HPDE6-E6E7 (cell line): ENCODE data around the gene TSPAN5.
A peak's percentile ranks its signal among the peaks of the same experiment; 100 is the strongest.

Experiments
- DNase-seq: peaks from one replicate; pipeline ENCODE4 v3.0.0; 2011; ENCODE audit warnings: missing footprints; ENCODE audit errors: extremely low spot score

Gene TSPAN5

DNA sequence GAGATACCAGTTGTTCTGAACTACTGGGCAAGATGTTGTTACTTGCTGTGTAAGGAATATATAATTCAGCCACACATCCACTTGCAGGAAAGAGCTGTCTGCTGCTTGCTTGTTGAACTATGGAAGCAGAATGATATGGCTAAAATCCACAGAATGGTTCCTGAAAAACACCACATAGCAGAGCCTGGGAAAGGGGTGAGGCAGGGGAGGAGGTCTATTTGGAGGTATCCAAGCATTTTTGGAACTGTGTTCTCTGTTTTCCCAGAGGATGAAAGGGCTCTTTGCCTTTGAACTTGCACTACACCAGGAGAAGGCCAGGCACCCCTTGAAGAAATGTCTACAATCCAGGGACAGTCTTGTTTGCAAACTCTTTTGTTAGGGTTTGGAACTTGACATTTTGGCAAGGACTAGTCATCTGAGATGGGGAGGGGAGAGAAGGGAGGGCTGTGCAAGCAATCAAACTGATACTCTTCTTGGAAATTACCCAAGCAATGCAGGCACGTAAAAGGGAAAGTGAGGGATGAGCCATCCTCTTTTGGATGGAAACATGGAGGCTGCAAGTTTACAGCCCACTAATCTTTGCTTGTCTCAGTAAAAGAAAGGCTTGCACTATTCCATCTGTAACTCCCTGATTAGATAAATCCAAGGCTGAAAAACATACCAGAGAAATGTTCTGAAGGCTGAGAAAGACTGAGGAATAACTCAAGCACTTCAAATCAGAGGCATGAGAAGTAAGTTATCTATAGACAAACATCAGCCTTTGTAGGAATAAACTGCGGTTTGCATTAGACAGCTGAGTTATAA is 141.0 kb downstream of the TSPAN5 start:
- DNase-seq: no peak

DNA sequence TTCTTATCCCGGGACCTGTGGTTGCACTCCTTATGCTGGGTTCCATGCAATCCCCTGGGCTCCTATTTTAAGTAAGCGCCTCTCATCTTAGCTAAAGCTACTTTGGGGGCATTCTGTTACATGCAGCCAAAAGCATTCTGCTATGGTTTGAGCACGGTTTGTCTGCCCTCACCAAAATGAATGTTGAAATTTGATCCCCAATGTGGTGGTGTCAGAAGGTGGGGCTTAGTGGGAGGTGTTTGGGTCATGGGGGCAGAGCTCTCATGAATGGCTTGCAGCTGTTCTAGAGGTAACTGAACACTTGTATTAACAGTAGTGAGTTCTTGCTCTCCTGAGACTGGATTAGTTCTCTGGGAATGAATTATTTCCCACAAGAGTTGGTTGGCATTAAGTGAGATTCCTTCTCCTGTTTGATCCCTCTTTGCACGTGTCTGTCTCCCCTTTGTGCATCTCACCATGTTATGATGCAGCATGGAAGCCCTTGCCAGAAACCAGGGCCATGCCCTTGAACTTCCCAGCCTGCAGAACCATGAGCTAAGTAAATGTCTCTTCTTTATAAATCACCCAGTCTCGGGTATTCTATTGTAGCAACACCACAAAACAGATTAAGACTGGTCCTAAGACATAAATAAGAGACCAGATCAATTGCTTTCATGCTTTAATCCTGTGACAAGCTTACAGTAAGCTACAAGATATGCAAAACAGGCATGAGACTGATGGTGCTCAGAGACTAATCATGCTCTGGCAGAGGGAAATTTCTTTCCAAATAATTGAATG is 141.8 kb downstream of the TSPAN5 start:
- DNase-seq: no peak

DNA sequence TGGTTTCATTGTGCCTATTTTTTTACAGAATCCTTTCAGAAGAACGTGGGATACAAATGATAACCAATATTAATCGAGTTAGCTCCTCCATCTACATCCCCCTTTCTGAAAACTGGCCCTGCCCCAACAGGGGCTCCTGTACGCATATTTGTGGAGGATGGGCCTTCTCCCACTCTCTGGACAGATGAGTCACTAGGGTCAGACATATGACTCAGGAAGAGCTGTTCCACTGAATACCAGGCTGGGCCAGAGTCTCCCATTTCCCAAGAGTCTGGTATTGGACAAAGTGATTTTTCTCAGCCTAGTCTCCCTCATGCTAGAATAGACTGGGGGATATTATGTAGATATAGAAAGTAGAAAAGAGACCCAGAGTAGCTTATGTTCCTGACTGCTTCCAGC is 142.4 kb downstream of the TSPAN5 start:
- peak; percentile 60 for DNase-seq

DNA sequence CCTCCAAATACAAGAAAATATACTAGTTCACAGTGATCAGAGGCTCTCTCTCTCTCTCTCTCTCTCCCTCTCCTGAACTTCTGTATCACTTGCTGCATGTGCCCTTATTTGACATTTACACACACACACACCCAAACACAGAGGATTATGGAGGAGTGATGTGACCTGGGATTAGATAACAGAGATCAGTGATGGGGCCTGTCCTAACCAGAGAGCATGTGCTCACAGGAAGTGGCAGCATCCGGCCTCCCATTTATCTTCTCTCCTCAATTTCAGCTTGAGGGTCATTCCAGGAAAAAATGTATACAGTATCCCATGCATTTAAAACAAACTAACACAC is 143.0 kb downstream of the TSPAN5 start:
- DNase-seq: no peak

DNA sequence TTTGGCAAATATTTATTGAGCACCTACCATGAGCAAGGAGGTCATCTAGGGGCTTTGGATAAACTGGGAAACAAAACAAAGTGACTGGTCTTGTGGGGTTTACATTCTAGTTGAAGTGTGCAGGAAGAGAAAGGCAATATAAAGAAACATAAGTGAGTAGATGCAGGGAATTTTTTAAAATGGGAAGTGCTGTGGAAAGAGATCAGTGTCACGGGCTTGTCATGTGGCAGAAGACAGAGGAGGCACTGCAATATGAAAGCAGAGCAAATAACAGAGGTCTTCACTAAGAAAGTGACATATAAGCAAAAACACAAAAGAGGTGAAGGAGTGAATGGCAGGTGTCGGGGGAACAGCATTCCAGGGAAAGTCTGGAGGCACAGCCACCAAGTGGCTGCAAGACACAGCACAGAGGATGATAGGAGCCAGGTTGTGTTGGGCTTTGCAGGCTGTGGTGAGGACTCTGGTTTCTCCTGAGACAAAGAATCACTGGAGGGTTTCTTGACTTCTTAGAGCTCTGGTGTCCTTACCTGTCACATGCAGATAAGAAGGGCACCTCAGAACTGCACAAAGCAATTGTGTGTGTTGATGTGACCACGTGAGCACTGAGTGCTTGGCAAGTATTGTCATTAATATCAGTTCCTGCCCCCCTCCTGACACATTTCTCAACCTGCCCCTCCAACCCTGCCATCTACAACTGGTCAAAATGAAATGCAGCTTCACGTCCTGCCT is 143.5 kb downstream of the TSPAN5 start:
- DNase-seq: no peak

DNA sequence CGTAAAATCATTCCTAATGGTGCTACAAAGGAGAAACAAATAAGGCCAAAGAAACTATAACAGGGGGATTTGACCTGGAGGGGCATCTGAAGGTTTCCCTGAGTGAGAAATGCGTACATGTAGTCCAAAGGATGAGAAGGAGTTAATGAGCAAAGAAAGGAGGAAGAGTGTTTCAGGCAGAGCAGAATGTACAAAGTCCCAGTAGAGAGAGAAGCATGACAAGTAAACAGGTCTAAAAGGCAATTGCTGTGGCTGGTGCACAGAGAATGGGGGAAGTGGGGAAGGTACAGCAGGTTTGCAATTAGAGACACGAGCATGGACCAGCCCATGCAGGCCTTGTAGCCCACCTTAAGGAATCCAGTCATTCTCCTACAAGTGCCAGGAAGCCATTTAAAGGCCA is 145.5 kb downstream of the TSPAN5 start:
- no peak for DNase-seq

DNA sequence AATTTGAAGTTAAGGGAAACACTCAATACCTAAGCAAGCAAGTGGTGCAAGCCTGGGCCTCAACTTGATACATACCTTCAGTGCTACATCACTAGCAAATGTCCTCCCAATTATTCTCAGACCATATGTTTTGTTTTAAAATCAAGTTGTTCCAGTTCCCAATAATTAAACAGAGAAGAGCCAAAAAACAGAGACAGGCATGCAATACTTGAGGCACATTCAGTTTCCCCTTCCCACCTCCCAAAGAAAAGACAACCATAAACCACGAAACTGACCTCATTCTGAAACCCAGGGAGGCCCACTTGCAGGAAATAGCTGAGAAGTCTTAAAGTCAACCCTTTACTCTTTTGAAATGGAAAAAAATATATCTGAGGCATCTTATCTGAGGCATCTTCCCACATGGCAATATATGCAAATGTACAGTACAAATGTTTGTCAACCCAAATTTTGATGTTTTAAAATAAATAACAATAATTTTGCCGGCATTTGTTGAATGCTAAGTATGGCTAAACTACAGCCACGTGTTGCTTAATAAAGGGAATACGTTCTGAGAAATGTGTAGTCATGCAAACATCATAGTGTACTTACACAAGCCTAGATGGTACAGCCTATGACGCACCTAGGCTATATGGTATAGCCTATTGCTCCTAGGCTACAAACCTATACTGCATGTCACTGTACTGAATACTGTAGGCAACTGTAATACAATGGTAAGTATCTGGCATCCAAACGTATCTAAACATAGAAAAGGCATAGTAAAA is 147.5 kb downstream of the TSPAN5 start:
- no peak for DNase-seq

DNA sequence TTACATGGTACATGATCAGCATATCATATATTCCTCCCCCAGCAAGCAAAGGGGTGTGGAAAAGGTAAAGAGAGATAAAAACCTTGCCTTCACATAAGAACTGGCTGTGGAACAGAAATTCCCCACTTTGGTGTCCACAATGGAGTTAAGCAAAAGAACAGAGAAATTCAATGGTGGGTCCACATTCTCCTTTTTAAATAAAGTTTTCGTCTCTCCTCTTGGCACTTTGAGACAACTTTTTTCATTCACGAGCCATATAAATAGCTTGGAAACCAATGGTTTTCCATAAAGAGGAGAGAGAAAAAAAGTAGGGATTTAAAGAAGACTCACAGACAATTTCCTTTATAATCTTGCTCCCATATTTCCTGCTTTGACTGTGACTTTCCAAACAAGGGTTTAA is 148.1 kb downstream of the TSPAN5 start:
- no peak for DNase-seq

DNA sequence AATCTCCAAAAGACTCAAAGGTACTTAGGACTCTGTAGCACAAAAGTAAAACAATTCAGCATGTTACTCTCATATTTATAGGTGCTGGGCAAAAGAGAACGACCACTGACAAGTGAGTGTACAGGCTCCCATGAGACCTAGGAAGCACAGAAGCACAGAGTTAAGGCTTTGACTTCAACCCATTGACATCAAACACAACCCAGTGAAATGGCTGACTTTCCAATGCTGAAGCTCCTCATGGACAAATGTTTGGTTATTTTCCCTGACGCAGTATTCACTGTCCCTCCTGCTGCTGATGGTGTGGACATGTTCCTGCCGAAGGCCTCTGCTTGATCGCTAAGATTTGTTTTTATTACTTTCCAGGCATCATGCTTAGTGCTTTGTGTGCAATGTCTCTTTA is 148.7 kb downstream of the TSPAN5 start:
- DNase-seq: no peak

DNA sequence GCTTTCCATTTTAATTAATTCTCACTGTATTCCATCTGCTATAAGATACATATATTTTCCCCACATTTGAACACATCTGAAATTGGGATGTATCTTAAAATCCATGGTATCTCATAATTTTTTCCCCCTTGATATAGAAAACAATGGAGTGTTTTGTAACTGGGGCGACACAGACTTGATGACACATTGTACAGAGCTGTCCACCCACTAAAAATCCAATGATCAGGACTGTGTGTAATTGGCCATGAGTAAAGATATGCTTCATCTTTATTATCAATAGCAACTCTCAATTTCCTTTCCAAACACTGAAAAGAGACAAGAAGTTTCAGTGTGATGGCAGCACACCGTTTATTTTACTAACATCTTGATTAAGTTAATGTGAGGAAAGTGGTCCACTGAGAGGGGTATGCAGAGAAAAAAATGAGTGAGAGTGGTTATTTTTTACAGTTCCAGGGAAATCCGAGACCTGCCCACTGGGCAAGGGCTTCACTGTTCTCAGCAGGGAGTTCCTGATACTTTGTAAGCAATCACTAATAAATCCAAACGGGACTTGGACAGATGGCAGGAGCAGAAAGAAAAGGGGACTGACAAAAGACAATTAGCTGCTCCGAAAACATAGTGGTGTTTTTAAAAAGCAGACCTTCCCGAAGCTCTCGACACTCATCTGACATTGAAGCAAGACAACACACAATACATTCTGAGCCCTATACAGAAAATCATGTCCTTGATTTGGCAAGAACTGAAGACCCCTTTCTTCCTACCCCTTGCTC is 149.4 kb downstream of the TSPAN5 start:
- no peak for DNase-seq

DNA sequence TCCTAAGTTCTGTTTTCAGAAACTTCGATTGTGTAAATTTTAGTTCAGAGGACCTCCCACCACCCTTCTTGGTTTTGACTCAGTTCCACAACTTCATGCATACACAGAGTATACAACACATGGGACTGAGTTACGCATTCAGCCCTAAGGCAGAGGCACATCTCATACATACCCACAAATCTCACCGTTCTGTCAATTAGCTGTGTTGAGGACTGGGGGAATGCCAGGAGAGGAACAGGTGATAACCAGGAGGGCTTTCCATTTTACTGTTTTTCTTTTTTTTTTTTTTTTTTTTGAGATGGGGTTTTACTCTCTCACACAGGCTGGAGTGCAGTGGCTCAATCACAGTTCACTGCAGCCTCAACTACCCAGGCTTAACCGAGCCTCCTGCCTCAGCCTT is 150.2 kb downstream of the TSPAN5 start:
- no peak for DNase-seq

DNA sequence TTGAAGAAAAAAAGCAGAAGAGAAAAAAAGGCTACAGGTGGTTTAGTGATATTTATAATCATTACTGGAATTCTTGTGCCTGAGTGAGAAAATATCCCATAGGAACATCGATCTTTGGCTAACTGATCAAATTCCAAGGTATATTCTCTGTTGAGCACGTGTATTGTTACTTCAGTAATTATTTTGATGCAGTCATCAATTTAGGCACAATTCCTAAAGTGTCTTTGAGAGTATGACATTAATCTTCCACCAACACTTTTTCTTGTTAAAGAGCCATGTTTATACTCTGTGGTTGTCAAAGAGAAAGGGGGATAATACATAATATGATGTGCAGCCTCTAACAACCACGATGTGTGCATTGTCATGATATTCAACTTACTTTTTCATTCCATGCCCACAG is 151.1 kb downstream of the TSPAN5 start:
- no peak for DNase-seq

DNA sequence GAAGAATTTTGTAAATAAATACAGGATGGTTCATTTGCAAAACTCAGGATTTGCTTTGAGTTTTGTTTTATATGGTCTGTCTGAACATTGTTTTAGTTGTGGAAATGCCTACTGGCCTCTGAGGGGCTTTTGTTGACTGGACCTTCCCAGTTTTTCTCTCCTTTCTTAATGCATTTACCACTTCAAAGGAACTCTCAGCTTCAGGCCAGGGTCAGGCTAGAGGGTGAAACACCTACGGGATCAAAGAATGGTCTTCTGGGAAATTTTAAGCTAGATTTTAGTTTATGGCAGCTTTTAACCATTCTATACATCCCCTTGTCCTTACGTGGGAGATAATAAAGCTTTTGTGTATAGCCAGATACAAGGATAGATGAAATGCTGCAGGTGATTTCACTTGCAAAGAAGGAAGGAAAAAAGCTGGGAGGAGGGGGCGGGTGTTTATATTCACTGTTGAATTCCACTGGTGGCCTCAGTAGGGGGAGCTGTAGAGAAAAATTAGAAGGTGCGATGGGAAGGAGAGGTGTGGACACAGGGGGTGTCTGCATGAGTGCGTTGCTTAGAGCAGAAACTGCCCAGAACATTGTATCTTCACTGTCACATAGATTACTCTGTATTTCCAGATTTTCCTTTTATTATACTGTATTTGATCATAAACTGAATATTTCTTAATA is 151.8 kb downstream of the TSPAN5 start:
- no peak for DNase-seq

DNA sequence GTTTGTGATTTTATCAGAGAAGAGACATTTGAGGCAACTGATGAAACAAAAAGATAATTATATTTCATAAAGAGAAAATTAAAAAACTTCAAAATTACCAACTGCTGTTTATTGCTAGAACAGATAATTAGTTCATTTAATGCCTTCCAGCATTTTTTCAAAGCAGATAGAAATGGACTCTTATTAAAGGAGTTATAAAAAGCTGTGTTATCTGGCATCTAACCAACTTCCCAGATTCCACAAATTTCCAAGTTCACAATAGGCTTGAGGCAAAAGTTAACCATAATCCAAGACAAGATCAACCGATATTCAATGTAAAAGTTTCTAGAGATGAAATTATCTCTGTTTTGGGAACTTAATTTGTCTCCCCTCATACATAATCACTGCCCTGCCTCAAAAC is 152.4 kb downstream of the TSPAN5 start:
- no peak for DNase-seq

DNA sequence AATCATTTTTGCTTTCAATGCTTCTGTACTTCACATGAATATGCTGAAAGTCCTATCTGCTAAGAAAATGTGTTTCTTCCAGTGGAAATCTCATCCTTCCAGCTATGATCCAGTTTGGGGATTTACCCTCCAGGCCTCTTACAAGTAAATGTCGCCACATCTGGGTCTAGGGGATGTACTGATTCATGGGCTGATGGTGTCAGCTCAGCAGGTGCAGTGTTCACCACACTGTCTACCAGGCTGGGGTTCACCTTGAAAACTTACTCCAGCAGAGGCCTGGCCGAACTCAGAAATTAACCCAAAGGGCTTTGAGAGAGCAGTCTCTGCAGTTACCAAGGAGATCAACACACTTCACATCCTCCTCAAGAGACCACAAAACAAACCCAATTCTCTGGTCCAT is 154.3 kb downstream of the TSPAN5 start:
- DNase-seq: no peak

DNA sequence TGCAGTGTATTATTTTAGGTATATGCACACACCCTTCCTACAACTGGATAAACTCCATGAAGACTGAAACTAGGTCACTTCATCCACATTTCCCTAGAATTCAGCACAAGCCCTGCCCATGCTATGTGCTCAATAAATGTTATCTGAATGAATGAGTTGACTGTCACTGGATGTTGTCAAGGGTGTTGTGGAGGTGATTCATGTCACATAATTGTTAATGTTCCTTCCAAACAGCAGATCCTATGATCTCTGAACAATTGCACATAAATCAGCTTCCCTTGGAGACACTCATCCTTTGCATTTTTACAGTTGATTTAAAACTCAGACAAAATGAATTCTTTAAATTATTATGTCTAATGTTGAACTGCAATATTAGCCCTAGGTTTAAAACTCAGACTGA is 154.7 kb downstream of the TSPAN5 start:
- DNase-seq: no peak

DNA sequence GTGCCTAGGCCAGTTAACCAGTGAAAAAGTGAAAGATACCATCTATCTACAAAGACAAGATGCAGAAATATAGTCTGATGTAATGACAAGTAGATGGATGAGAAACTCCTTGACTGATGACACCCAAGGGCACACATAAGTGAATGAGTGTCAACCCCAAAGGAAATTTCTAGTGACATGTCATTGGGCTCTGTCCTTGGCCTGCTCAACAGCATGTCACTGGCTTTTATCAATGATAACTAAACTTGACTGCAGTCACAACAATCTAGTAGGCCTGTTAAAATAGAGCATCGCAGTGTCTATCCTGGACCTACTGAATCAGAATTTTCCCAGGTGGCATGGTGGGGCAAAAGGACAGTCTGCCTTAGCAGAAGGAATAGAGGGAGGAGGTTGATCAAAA is 155.8 kb downstream of the TSPAN5 start:
- DNase-seq: no peak

DNA sequence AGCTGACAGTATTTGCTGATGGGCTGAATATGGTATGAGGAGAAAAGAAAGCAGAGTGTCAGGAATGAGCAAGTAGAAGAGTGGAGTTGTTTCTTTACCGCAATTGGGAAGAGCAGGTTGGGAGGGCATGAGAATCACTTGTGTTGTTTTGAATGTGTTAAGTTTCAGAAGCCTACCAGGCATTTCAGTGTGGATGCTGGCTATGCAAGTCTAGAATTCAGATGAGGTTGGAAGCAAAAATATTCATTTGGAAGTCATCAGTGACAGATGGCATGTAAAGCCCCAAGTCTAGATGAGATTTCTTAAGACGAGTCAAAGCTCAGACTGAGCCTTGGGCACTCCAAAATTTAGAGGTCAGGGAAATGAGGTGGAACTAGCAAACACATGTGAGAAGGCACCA is 156.4 kb downstream of the TSPAN5 start:
- DNase-seq: no peak

DNA sequence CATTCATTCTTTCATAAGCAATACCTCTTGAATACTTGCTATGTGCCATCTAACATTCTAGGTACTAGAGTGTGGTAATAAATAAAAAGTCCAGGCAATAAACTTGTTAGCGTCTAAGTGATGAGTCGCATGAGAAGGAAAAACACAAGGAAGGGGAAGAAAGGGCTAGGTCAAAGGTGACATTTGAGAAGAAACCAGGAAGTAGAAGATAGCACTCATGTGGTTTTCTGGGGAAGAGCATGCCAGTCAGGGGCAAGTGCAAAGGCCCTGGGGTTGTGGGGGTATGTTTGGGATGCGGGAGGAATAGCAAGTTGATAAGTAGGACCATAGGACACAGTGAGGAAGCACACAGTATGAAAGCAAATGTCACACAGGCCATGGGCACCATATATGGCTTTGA is 157.0 kb downstream of the TSPAN5 start:
- no peak for DNase-seq

DNA sequence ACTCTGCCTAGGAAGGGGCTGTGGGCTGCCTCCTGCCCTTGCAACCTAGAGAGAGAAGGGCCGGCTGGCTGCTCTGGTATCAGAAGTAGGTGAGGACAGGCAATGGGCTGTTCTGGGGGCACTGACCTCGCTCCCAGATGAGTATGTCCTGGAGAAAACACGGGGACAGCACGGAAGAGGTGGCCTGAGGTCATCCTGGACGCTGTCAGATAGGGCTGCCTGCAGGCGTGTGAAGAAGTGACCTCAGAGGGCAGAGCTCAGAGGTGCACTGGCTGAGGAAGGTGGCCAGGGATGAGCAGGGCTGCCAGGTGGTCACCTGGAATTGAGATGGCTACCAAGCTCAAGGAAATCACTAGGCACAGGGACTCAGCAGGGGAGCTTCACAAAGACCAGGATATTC is 159.6 kb downstream of the TSPAN5 start:
- no peak for DNase-seq
